HepG2 (cell line): ENCODE measurements around the gene LIPC.

Source experiments
- HHEX ChIP-seq: IDR thresholded peaks from 2 replicates; pipeline ENCODE4 v1.6.1; 2016; ENCODE audit warnings: control low read depth
- KDM1A ChIP-seq: IDR thresholded peaks from 2 replicates; pipeline ENCODE4 v1.6.1; 2016; ENCODE audit warnings: missing compliant biosample characterization
- PPARG ChIP-seq: conservative IDR thresholded peaks from 2 replicates; pipeline ENCODE4 v1.6.1; 2016; ENCODE audit warnings: missing biosample characterization, missing genetic modification reagents
- TBP ChIP-seq: sonication (generic); formaldehyde crosslinking; IDR thresholded peaks from 2 replicates; pipeline ENCODE4 v1.5.0; 2020; ENCODE audit warnings: missing genetic modification reagents
- TBX2 ChIP-seq: sonication (generic); formaldehyde crosslinking; IDR thresholded peaks from 2 replicates; pipeline ENCODE4 v1.5.0; 2020; ENCODE audit warnings: missing genetic modification reagents, mild to moderate bottlenecking, borderline replicate concordance
- TP53 ChIP-seq: sonication (generic); formaldehyde crosslinking; conservative IDR thresholded peaks from 2 replicates; pipeline ENCODE4 v1.4.0; 2020; ENCODE audit warnings: missing genetic modification reagents
- ZNF44 ChIP-seq: sonication (generic); formaldehyde crosslinking; IDR thresholded peaks from 2 replicates; pipeline ENCODE4 v1.5.1; 2020; ENCODE audit warnings: mild to moderate bottlenecking, missing genetic modification reagents
- TF ChIP-seq, protein P1 (sequence below): fragments of 450-650 bp; IDR thresholded peaks from 2 replicates; pipeline ENCODE4 v1.6.1; 2017
- TF ChIP-seq, protein P2 (sequence below): sonication (generic); formaldehyde crosslinking; IDR thresholded peaks from 2 replicates; pipeline ENCODE4 v1.8.0; 2022; ENCODE audit warnings: mild to moderate bottlenecking, missing genetic modification reagents, borderline replicate concordance

DNA sequence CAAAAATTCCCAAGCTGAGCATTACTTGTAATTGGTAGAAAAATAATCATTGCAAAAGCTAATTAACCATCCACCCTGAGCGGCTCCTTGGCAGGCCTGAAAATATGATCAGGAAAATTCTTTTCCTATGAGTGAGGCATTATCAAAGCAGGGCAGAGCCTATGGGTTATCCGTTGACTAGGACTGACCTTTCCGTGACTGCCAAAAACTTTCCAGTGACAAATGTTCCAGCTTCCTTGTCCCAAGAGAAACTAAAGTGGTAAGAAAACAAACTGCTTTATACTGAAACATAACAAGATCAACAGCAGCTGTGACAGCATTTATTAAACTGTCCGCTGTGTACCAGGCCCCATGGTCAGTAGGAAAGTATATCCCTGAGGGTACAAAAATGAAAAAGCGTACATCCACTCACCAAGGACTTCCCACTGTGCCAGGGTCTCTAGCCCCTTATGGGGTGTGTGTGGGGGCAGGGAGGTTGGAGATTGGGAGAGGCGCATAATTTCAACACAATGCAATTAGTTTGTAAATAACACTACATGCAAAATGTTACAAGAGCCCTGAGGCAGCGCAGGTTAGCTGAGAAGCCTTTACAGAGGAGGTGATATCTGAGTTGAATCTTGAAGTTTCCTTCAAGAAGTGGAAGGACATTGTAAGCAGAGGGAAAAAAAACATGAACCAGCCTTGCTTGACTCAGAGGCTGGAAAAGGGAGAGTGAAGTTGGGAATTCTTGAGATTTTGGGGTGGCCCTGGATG is 8.5 kb downstream of the LIPC start:
- TF ChIP-seq, protein P1, sequence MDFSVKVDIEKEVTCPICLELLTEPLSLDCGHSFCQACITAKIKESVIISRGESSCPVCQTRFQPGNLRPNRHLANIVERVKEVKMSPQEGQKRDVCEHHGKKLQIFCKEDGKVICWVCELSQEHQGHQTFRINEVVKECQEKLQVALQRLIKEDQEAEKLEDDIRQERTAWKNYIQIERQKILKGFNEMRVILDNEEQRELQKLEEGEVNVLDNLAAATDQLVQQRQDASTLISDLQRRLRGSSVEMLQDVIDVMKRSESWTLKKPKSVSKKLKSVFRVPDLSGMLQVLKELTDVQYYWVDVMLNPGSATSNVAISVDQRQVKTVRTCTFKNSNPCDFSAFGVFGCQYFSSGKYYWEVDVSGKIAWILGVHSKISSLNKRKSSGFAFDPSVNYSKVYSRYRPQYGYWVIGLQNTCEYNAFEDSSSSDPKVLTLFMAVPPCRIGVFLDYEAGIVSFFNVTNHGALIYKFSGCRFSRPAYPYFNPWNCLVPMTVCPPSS, result no peak
- TF ChIP-seq, protein P2, sequence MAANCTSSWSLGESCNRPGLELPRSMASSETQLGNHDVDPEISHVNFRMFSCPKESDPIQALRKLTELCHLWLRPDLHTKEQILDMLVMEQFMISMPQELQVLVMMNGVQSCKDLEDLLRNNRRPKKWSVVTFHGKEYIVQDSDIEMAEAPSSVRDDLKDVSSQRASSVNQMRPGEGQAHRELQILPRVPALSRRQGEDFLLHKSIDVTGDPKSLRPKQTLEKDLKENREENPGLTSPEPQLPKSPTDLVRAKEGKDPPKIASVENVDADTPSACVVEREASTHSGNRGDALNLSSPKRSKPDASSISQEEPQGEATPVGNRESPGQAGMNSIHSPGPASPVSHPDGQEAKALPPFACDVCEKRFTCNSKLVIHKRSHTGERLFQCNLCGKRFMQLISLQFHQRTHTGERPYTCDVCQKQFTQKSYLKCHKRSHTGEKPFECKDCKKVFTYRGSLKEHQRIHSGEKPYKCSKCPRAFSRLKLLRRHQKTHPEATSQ (CRISPR knock-in tag), result no peak
- TF ChIP-seq ZNF44 (no peak), KDM1A (CRISPR knock-in tag) (no peak), PPARG (no peak), HHEX (CRISPR knock-in tag) (no peak), TBX2 (CRISPR knock-in tag) (no peak), TP53 (CRISPR knock-in tag) (no peak), TBP (no peak)
